HG03521 (cell line): ENCODE results near the gene DLGAP1.
A peak's percentile ranks its signal among the peaks of the same experiment; 100 is the strongest.
"Not testable (repeated sequence)": the region's sequence is repeated elsewhere in the genome, so short reads cannot be mapped to it uniquely, and the experiment has no call there.

Experiments used
- ATAC-seq: cut with Tn5 transposase; IDR thresholded peaks from one replicate; pipeline ENCODE4 v1.9.1; 2021; ENCODE audit warnings: mild to moderate bottlenecking, moderate library complexity; ENCODE audit not compliant: unreplicated experiment

Gene DLGAP1

GRCh38 chr18:4455113-4455811 is at the start of gene DLGAP1:
DLGAP1 (minus strand) TSS chr18:4455307.
- peak; percentile 80 for ATAC-seq

- ATAC-seq, result not testable (repeated sequence)
Measured at GRCh38 chr18:4494703-4495284, 39.7 kb upstream of the DLGAP1 start.

- ATAC-seq, result no peak
Measured at GRCh38 chr18:4468511-4468910, 13.4 kb upstream of the DLGAP1 start.

GRCh38 chr18:4454537-4455112 is 482 bp downstream of the DLGAP1 start:
- peak; percentile 10 for ATAC-seq

GRCh38 chr18:4453874-4454536 is 1.1 kb downstream of the DLGAP1 start:
- no peak for ATAC-seq

- ATAC-seq, result no peak
Measured at GRCh38 chr18:4453567-4453873, 1.6 kb downstream of the DLGAP1 start.

- no peak for ATAC-seq
Measured at GRCh38 chr18:4450065-4450658, 4.9 kb downstream of the DLGAP1 start.

- ATAC-seq, result no peak
Measured at GRCh38 chr18:4445902-4446301, 9.2 kb downstream of the DLGAP1 start.

GRCh38 chr18:4444306-4444705 is 10.8 kb downstream of the DLGAP1 start:
- ATAC-seq, result no peak

GRCh38 chr18:4441098-4441497 is 14.0 kb downstream of the DLGAP1 start:
- no peak for ATAC-seq

- no peak for ATAC-seq
Measured at GRCh38 chr18:4438938-4439337, 16.2 kb downstream of the DLGAP1 start.

GRCh38 chr18:4433717-4434116 is 21.4 kb downstream of the DLGAP1 start:
- ATAC-seq, result no peak

- ATAC-seq, result no peak
Measured at GRCh38 chr18:4430836-4431235, 24.3 kb downstream of the DLGAP1 start.

- no peak for ATAC-seq
Measured at GRCh38 chr18:4417714-4418113, 37.4 kb downstream of the DLGAP1 start.

- ATAC-seq, result no peak
Measured at GRCh38 chr18:4416976-4417375, 38.1 kb downstream of the DLGAP1 start.

- no peak for ATAC-seq
Measured at GRCh38 chr18:4412286-4412685, 42.8 kb downstream of the DLGAP1 start.

- no peak for ATAC-seq
Measured at GRCh38 chr18:4406856-4407255, 48.3 kb downstream of the DLGAP1 start.

- ATAC-seq, result no peak
Measured at GRCh38 chr18:4405965-4406364, 49.1 kb downstream of the DLGAP1 start.

- ATAC-seq, result no peak
Measured at GRCh38 chr18:4403836-4404235, 51.3 kb downstream of the DLGAP1 start.

- ATAC-seq, result no peak
Measured at GRCh38 chr18:4400911-4401310, 54.2 kb downstream of the DLGAP1 start.

GRCh38 chr18:4399929-4400328 is 55.2 kb downstream of the DLGAP1 start:
- ATAC-seq, result no peak

GRCh38 chr18:4394700-4395099 is 60.4 kb downstream of the DLGAP1 start:
- no peak for ATAC-seq
